K562 (cell line): ENCODE data around the gene SCN7A. TPM values are rescaled to one million over a fixed set of nuclear protein-coding genes. Genes with fewer than 3 reads are reported as not detected.
A peak's percentile ranks its signal among the peaks of the same experiment; 100 is the strongest.

ENCODE experiments used
- COPS2 ChIP-seq: fragments of 450-650 bp; conservative IDR thresholded peaks from 2 replicates; pipeline ENCODE4 v1.6.1; 2016; ENCODE audit warnings: mild to moderate bottlenecking, moderate library complexity
- MAFF ChIP-seq: IDR thresholded peaks from 2 replicates; pipeline ENCODE4 v1.6.1; 2012; ENCODE audit warnings: low read length, improper control_type of control experiment
- RB1 ChIP-seq: fragments of 450-650 bp; IDR thresholded peaks from 2 replicates; pipeline ENCODE4 v1.6.1; 2017; ENCODE audit warnings: low read depth, mild to moderate bottlenecking
- TRIM25 ChIP-seq: fragments of 450-650 bp; IDR thresholded peaks from 2 replicates; pipeline ENCODE4 v1.7.0; 2016; ENCODE audit warnings: borderline replicate concordance
- polyA plus RNA-seq, 8 experiments: library from polyadenylated mRNA; depleted of rRNA in 4 of 8; stranded (reverse) in 5 of 8; unstranded in 3 of 8; fragments of >200 nt; fragmentation: Nextera tagmentation in 2 of 8; fragmentation: Illumina TruSeq in 1 of 8; extraction: Ambion mirVana in 2 of 8; extraction: Trizol in 1 of 8; gene quantifications; 2 replicates each; pipeline versions ENCODE4 v1.2.1 to v1.2.3, GENCODE V29; 2011 to 2014; ENCODE audit warnings: inconsistent platforms in 1 of 8, missing spikeins in 1 of 8
- total RNA-seq, 7 experiments: library from RNA; depleted of rRNA in 6 of 7; stranded (reverse); fragments of >200 nt in 6 of 7; fragmentation: Illumina TruSeq in 2 of 7; extraction: Trizol in 2 of 7; gene quantifications; 2 replicates each; pipeline versions ENCODE4 v1.2.1 to v1.2.3, GENCODE V29; 2011 to 2021; ENCODE audit warnings: low replicate concordance in 1 of 7
- TF ChIP-seq, protein P1 (sequence below), 2 experiments: fragments of 450-650 bp; formaldehyde crosslinking in 1 of 2; IDR thresholded peaks; 2 replicates each; pipeline versions ENCODE4 v1.4.0 to v1.6.1; 2014 to 2020; ENCODE audit warnings: mild to moderate bottlenecking in 2 of 2, borderline replicate concordance in 1 of 2, low read depth in 1 of 2
- TF ChIP-seq, protein P2 (sequence below), 2 experiments: fragments of 450-650 bp in 1 of 2; sonication (generic) in 1 of 2; formaldehyde crosslinking in 1 of 2; IDR thresholded peaks; 2 replicates each; pipeline versions ENCODE4 v1.7.1 to v1.9.0; 2016 to 2022; ENCODE audit warnings: inconsistent platforms in 1 of 2, mild to moderate bottlenecking in 1 of 2, missing genetic modification reagents in 1 of 2

The SCN7A gene
- total and polyA plus RNA-seq, 9 of the 15 experiments (the other 6 are each of a cell fraction or from before 2014, with no cell fraction given), result under 0.01 to 0.05 (median 0.03) TPM; not detected in 3

GRCh38 chr2:166539340-166540162, 45.5 kb upstream of the SCN7A start (continued):
- TF ChIP-seq, protein P1, sequence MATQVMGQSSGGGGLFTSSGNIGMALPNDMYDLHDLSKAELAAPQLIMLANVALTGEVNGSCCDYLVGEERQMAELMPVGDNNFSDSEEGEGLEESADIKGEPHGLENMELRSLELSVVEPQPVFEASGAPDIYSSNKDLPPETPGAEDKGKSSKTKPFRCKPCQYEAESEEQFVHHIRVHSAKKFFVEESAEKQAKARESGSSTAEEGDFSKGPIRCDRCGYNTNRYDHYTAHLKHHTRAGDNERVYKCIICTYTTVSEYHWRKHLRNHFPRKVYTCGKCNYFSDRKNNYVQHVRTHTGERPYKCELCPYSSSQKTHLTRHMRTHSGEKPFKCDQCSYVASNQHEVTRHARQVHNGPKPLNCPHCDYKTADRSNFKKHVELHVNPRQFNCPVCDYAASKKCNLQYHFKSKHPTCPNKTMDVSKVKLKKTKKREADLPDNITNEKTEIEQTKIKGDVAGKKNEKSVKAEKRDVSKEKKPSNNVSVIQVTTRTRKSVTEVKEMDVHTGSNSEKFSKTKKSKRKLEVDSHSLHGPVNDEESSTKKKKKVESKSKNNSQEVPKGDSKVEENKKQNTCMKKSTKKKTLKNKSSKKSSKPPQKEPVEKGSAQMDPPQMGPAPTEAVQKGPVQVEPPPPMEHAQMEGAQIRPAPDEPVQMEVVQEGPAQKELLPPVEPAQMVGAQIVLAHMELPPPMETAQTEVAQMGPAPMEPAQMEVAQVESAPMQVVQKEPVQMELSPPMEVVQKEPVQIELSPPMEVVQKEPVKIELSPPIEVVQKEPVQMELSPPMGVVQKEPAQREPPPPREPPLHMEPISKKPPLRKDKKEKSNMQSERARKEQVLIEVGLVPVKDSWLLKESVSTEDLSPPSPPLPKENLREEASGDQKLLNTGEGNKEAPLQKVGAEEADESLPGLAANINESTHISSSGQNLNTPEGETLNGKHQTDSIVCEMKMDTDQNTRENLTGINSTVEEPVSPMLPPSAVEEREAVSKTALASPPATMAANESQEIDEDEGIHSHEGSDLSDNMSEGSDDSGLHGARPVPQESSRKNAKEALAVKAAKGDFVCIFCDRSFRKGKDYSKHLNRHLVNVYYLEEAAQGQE (IDR thresholded peaks at IDR 0.05; ENCODE audit: borderline replicate concordance), result peak; percentile 77; the same call in 1 of the 2 replicates
- TF ChIP-seq, protein P1 (CRISPR knock-in tag; IDR thresholded peaks at IDR 0.05; ENCODE audit: low read depth), result no peak
- TF ChIP-seq TRIM25 (no peak), COPS2 (no peak), MAFF (peak; percentile 10; the same call in 1 of the 2 replicates), RB1 (peak; percentile 32; the same call in 1 of the 2 replicates)
- TF ChIP-seq, protein P2, sequence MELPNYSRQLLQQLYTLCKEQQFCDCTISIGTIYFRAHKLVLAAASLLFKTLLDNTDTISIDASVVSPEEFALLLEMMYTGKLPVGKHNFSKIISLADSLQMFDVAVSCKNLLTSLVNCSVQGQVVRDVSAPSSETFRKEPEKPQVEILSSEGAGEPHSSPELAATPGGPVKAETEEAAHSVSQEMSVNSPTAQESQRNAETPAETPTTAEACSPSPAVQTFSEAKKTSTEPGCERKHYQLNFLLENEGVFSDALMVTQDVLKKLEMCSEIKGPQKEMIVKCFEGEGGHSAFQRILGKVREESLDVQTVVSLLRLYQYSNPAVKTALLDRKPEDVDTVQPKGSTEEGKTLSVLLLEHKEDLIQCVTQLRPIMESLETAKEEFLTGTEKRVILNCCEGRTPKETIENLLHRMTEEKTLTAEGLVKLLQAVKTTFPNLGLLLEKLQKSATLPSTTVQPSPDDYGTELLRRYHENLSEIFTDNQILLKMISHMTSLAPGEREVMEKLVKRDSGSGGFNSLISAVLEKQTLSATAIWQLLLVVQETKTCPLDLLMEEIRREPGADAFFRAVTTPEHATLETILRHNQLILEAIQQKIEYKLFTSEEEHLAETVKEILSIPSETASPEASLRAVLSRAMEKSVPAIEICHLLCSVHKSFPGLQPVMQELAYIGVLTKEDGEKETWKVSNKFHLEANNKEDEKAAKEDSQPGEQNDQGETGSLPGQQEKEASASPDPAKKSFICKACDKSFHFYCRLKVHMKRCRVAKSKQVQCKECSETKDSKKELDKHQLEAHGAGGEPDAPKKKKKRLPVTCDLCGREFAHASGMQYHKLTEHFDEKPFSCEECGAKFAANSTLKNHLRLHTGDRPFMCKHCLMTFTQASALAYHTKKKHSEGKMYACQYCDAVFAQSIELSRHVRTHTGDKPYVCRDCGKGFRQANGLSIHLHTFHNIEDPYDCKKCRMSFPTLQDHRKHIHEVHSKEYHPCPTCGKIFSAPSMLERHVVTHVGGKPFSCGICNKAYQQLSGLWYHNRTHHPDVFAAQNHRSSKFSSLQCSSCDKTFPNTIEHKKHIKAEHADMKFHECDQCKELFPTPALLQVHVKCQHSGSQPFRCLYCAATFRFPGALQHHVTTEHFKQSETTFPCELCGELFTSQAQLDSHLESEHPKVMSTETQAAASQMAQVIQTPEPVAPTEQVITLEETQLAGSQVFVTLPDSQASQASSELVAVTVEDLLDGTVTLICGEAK (IDR thresholded peaks at IDR 0.05), result no peak
- TF ChIP-seq, protein P2 (CRISPR knock-in tag; IDR thresholded peaks at IDR 0.05), result 0 out of 2 replicates have a peak, but pooled peaks have one; percentile 19
